Amniotic stem cell (primary cell): ENCODE data around the gene QRICH1.

ENCODE experiments used
- DNase-seq: peaks from one replicate; lab custom pipeline; 2025; lab: John Stamatoyannopoulos, UW

The QRICH1 gene

GRCh38 chr3:48997714-48998637, 95.9 kb downstream of the QRICH1 start:
- DNase-seq: no peak

- no peak for DNase-seq
Measured at GRCh38 chr3:48997102-48997635, 96.7 kb downstream of the QRICH1 start.

- DNase-seq: no peak
Measured at GRCh38 chr3:48996640-48997039, 97.2 kb downstream of the QRICH1 start.

- no peak for DNase-seq
Measured at GRCh38 chr3:48993834-48994233, 100.0 kb downstream of the QRICH1 start.

GRCh38 chr3:48991851-48992545, 101.9 kb downstream of the QRICH1 start:
- no peak for DNase-seq

GRCh38 chr3:48990636-48991469, 103.0 kb downstream of the QRICH1 start:
- DNase-seq: no peak

GRCh38 chr3:48989796-48990635, 103.9 kb downstream of the QRICH1 start, which contains the start of gene P4HTM:
P4HTM (plus strand) TSS chr3:48990241; CDS start chr3:48990257, 16 bp downstream.
- DNase-seq: peak; percentile 89

GRCh38 chr3:48989126-48989795, 104.6 kb downstream of the QRICH1 start:
- no peak for DNase-seq

- DNase-seq: no peak
Measured at GRCh38 chr3:48985831-48986376, 108.0 kb downstream of the QRICH1 start.

GRCh38 chr3:48984663-48985062, 109.2 kb downstream of the QRICH1 start:
- DNase-seq: no peak

GRCh38 chr3:48983096-48983495, 110.8 kb downstream of the QRICH1 start:
- DNase-seq: no peak

- DNase-seq: no peak
Measured at GRCh38 chr3:48982686-48983085, 111.2 kb downstream of the QRICH1 start.

- DNase-seq: no peak
Measured at GRCh38 chr3:48982016-48982415, 111.9 kb downstream of the QRICH1 start.

- DNase-seq: no peak
Measured at GRCh38 chr3:48980295-48980694, 113.6 kb downstream of the QRICH1 start.
